ENCODE measurements around the gene SLC3A2. TPM values are rescaled to one million over a fixed set of nuclear protein-coding genes. Genes with fewer than 3 reads are reported as not detected.
A peak's percentile ranks its signal among the peaks of the same experiment; 100 is the strongest.

SLC3A2 gene
- total RNA-seq, 1 donor from 2014 or later: 147 TPM

DNA sequence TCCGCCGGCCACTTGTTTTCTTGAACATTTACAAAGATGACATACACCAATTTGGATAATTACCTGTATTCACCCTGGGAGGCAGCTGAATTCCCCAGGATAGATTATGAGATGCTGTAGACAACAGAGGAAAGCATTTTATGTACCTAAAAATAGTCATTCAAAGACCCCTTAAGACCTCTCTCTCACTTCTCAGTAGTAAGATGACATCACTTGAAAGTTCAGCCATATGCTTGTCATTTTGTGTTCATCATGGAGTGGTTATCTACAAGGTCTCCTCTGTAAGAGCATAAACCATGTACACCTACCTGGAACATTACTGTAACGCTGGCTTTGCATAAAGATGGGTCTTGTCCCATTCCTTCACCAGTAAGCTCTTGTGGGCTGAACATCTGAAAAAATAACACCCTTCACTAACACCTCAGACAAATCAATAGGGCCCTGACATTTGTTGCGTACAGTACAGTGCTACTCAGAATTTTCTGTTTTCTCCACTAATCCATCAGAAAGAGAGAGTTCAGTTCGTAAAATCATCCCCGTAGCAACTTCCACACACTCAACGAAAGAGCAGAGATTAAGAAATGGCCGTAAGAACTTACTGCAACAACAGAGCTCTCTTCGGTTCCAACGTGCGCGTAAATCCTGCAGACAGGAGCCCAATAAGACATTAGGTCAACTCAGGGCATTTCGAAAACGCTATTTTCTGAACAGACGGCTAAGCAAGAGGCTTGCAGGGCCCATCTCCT lies 25.7 kb upstream of the SLC3A2 start:
- TF ChIP-seq, protein P1, sequence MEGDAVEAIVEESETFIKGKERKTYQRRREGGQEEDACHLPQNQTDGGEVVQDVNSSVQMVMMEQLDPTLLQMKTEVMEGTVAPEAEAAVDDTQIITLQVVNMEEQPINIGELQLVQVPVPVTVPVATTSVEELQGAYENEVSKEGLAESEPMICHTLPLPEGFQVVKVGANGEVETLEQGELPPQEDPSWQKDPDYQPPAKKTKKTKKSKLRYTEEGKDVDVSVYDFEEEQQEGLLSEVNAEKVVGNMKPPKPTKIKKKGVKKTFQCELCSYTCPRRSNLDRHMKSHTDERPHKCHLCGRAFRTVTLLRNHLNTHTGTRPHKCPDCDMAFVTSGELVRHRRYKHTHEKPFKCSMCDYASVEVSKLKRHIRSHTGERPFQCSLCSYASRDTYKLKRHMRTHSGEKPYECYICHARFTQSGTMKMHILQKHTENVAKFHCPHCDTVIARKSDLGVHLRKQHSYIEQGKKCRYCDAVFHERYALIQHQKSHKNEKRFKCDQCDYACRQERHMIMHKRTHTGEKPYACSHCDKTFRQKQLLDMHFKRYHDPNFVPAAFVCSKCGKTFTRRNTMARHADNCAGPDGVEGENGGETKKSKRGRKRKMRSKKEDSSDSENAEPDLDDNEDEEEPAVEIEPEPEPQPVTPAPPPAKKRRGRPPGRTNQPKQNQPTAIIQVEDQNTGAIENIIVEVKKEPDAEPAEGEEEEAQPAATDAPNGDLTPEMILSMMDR (IDR thresholded peaks at IDR 0.05; ENCODE audit: unreplicated experiment): no peak
- Mint-ChIP-seq H3K27ac (ENCODE audit: unreplicated experiment) (peak overlapping the region; percentile 95), H3K9me3 (ENCODE audit: unreplicated experiment) (no peaks in the 10 kb centered on the region), H3K27me3 (ENCODE audit: unreplicated experiment) (peaks cover 20% of the 10 kb centered on the region), H3K36me3 (ENCODE audit: low read depth, unreplicated experiment) (peaks cover 35% of the 10 kb centered on the region), H3K4me1 (ENCODE audit: unreplicated experiment) (peaks cover 41% of the 10 kb centered on the region), H3K4me3 (ENCODE audit: unreplicated experiment) (peak overlapping the region; percentile 98)
- DNase-seq (ENCODE audit: low spot score): no peak

DNA sequence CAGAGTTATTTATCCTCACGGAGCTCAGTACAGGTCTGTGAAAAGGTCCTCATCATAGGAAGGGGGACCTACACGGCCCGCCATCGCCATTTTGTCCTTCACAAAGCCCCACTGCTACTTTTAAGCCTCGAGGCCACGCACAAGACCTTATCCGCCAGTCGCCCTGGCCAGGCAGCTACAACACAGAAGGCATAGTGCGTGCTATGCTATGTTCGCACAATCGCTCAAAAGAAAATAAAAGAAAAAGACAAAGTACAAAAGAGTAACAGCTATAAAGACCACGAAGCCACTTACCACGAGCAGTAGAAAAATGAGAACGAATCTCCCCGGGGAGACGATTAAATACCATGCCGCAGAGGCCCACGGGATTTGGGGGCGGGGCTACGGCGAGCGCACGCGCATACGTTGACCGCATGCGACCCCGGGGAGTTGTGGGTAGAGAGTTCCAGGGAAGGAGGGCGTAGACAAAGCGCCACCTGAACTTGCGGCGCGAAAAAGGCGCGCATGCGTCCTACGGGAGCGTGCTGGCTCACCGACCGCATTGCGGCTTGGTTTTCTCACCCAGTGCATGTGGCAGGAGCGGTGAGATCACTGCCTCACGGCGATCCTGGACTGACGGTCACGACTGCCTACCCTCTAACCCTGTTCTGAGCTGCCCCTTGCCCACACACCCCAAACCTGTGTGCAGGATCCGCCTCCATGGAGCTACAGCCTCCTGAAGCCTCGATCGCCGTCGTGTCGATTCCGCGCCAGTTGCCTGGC lies 24.9 kb upstream of the SLC3A2 start:
- Mint-ChIP-seq H3K27me3 (ENCODE audit: unreplicated experiment) (peaks cover 23% of the 10 kb centered on the region), H3K4me1 (ENCODE audit: unreplicated experiment) (peaks cover 41% of the 10 kb centered on the region), H3K9me3 (ENCODE audit: unreplicated experiment) (no peaks in the 10 kb centered on the region), H3K27ac (ENCODE audit: unreplicated experiment) (peak overlapping the region; percentile 95), H3K36me3 (ENCODE audit: low read depth, unreplicated experiment) (peaks cover 35% of the 10 kb centered on the region), H3K4me3 (ENCODE audit: unreplicated experiment) (peak overlapping the region; percentile 98)
- peak; percentile 95 for DNase-seq (ENCODE audit: low spot score)
- TF ChIP-seq, protein P1 (IDR thresholded peaks at IDR 0.05; ENCODE audit: unreplicated experiment): no peak

DNA sequence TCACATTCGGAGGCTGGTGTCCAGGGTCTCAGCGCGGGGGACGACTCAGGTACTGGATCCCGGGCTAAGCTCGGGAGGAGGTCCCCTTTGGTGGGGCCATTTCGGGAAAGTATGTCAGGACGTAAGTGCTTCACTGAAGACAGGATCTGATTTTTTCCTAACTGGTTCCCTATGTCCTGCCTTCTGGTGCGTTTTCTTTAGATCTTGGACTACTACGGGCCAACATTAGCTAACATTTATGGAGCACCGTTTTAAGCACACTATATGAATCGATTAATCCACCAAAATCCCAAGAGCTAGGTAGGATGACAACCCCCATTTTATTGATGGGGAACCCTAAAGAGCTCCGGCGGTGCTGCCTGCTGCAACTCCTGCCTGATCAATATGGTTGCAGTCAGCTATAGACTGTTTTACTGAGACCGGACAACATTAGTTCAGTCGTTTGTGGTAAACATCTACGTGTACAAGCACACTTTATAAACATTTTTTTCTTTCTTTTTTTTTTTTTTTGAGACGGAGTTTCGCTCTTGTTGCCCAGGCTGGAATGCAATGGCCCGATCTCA lies 24.3 kb upstream of the SLC3A2 start:
- Mint-ChIP-seq H3K4me1 (ENCODE audit: unreplicated experiment) (peaks cover 41% of the 10 kb centered on the region), H3K9me3 (ENCODE audit: unreplicated experiment) (no peaks in the 10 kb centered on the region), H3K27ac (ENCODE audit: unreplicated experiment) (peak overlapping the region; percentile 95), H3K27me3 (ENCODE audit: unreplicated experiment) (peaks cover 23% of the 10 kb centered on the region), H3K36me3 (ENCODE audit: low read depth, unreplicated experiment) (peaks cover 35% of the 10 kb centered on the region), H3K4me3 (ENCODE audit: unreplicated experiment) (peak overlapping the region; percentile 98)
- no peak for DNase-seq (ENCODE audit: low spot score)
- TF ChIP-seq, protein P1 (IDR thresholded peaks at IDR 0.05; ENCODE audit: unreplicated experiment): no peak

DNA sequence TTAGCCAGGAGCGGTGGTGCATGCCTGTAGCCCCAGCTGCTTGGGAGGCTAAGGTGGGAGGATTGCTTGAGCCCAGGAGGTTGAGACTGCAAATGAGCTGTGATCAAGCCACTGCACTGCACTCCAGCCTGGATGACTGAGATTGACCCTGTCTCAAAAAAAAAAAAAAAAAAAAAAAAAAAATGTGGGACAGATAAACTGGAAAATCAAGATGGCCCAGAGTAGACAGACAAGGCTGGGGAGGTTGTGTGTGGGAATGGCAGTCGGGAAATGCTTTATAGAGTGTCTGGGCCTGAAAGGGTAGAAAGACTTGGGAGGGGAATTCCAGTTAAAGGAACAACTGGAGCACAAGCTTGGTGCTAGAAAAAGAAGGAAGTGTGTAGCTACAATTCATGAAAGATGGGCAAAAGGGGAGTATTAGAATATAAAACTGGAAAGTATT lies 23.1 kb upstream of the SLC3A2 start:
- Mint-ChIP-seq H3K27ac (ENCODE audit: unreplicated experiment) (peak overlapping the region; percentile 45), H3K4me3 (ENCODE audit: unreplicated experiment) (peak overlapping the region; percentile 98), H3K9me3 (ENCODE audit: unreplicated experiment) (no peaks in the 10 kb centered on the region), H3K36me3 (ENCODE audit: low read depth, unreplicated experiment) (peaks cover 30% of the 10 kb centered on the region), H3K27me3 (ENCODE audit: unreplicated experiment) (peaks cover 23% of the 10 kb centered on the region), H3K4me1 (ENCODE audit: unreplicated experiment) (peaks cover 41% of the 10 kb centered on the region)
- TF ChIP-seq, protein P1 (IDR thresholded peaks at IDR 0.05; ENCODE audit: unreplicated experiment): no peak
- DNase-seq (ENCODE audit: low spot score): no peak

Data from endothelial cell (in vitro differentiated cells).